Peyer's patch (tissue), 4 donors: ENCODE data around the gene RPTOR. TPM values are rescaled to one million over a fixed set of nuclear protein-coding genes. Genes with fewer than 3 reads are reported as not detected.

Experiments used
- DNase-seq, 3 donors: peaks; one replicate each; pipeline ENCODE4 v3.0.0-alpha.2; 2017 to 2019
- H3K27ac ChIP-seq, 4 donors: fragments of 200-600 bp; sonication (generic); one replicate each; pipeline ENCODE4 v1.5.1; 2016 to 2019
- H3K27me3 ChIP-seq, 2 donors: fragments of 200-600 bp; sonication (generic); one replicate each; pipeline ENCODE4 v1.5.1; 2019
- H3K36me3 ChIP-seq, 3 donors: fragments of 200-600 bp; sonication (generic); one replicate each; pipeline ENCODE4 v1.5.1; 2016 to 2019
- H3K4me1 ChIP-seq, 4 donors: fragments of 200-600 bp; sonication (generic); one replicate each; pipeline ENCODE4 v1.5.1; 2016 to 2019
- H3K4me3 ChIP-seq, 4 donors: fragments of 200-600 bp; sonication (generic); 1 replicate in 3 of 4; 2 replicates in 1 of 4; pipeline ENCODE4 v1.5.1; 2016 to 2019; ENCODE audit warnings: mild to moderate bottlenecking in 1 of 4
- H3K9me3 ChIP-seq, 4 donors: fragments of 200-600 bp; sonication (generic); one replicate each; pipeline ENCODE4 v1.5.1; 2016 to 2019; ENCODE audit warnings: mild to moderate bottlenecking in 1 of 4
- CTCF ChIP-seq, 6 experiments: fragments of 450-650 bp in 4 of 6; fragments of 200-600 bp in 2 of 6; sonication (generic) in 1 of 6; IDR thresholded peaks; one replicate each; pipeline ENCODE4 v1.5.1; 2017 to 2019; ENCODE audit warnings: antibody characterized with exemption in 6 of 6, mild to moderate bottlenecking in 3 of 6, moderate library complexity in 1 of 6
- POLR2A ChIP-seq, 2 donors: fragments of 450-650 bp; IDR thresholded peaks; one replicate each; pipeline ENCODE4 v1.5.1; 2017; ENCODE audit warnings: antibody characterized with exemption in 2 of 2, mild to moderate bottlenecking in 2 of 2, moderate library complexity in 2 of 2
- total RNA-seq, 4 donors: library from RNA; depleted of rRNA; stranded (reverse); fragments of >200 nt; gene quantifications; one replicate each; pipeline ENCODE4 v1.1.0, GENCODE V29; 2016

RPTOR gene
- total RNA-seq, 4 donors from 2014 or later = 42.4 to 73.6 (median 64.2) TPM

- no peak overlapping the region for H3K4me3 ChIP-seq
- no peak for TF ChIP-seq CTCF (IDR thresholded peaks at IDR 0.05)
- TF ChIP-seq POLR2A (IDR thresholded peaks at IDR 0.05) = no peak
- H3K4me1 ChIP-seq = peaks cover 0 to 7% (median 3%) of the 10 kb centered on the region in 4 donors
- no peaks in the 10 kb centered on the region for H3K9me3 ChIP-seq
- H3K36me3 ChIP-seq = peaks cover 0 to 7% (median 0%) of the 10 kb centered on the region in 3 donors
- peak in 1 of 3 donors; percentile 15 for DNase-seq
- H3K27ac ChIP-seq = no peak overlapping the region
- no peaks in the 10 kb centered on the region for H3K27me3 ChIP-seq
These were observed 297.9 kb downstream of the RPTOR start for GRCh38 chr17:80842456-80843013.

- Histone ChIP-seq H3K27ac (no peak overlapping the region), H3K4me3 (no peak overlapping the region), H3K4me1 (peaks cover 0 to 10% (median 6%) of the 10 kb centered on the region in 4 donors), H3K27me3 (no peaks in the 10 kb centered on the region), H3K36me3 (no peaks in the 10 kb centered on the region), H3K9me3 (no peaks in the 10 kb centered on the region)
- no peak for TF ChIP-seq CTCF (IDR thresholded peaks at IDR 0.05)
- TF ChIP-seq POLR2A (IDR thresholded peaks at IDR 0.05) = no peak
- peak in 2 of 3 donors; percentile 21 to 27 for DNase-seq
These were observed 299.1 kb downstream of the RPTOR start for GRCh38 chr17:80843741-80844156.

- H3K9me3 ChIP-seq = no peaks in the 10 kb centered on the region
- H3K36me3 ChIP-seq = no peaks in the 10 kb centered on the region
- no peak overlapping the region for H3K27ac ChIP-seq
- DNase-seq = peak in 2 of 3 donors; percentile 29 to 44
- peaks cover 0 to 10% (median 6%) of the 10 kb centered on the region in 4 donors for H3K4me1 ChIP-seq
- H3K4me3 ChIP-seq = no peak overlapping the region
- H3K27me3 ChIP-seq = no peaks in the 10 kb centered on the region
- no peak for TF ChIP-seq POLR2A (IDR thresholded peaks at IDR 0.05)
- TF ChIP-seq CTCF (IDR thresholded peaks at IDR 0.05) = no peak
These were observed 299.9 kb downstream of the RPTOR start for GRCh38 chr17:80844418-80844990.

- Histone ChIP-seq H3K9me3 (no peaks in the 10 kb centered on the region), H3K4me3 (no peak overlapping the region), H3K27me3 (no peaks in the 10 kb centered on the region), H3K27ac (no peak overlapping the region), H3K36me3 (no peaks in the 10 kb centered on the region), H3K4me1 (peaks cover 0 to 10% (median 6%) of the 10 kb centered on the region in 4 donors)
- peak in 2 of 3 donors; percentile 31 to 41 for DNase-seq
- TF ChIP-seq CTCF (IDR thresholded peaks at IDR 0.05) = no peak
- no peak for TF ChIP-seq POLR2A (IDR thresholded peaks at IDR 0.05)
These were observed 300.6 kb downstream of the RPTOR start for GRCh38 chr17:80845069-80845862.

- Histone ChIP-seq H3K36me3 (no peaks in the 10 kb centered on the region), H3K27me3 (no peaks in the 10 kb centered on the region), H3K4me1 (peaks cover 0 to 10% (median 6%) of the 10 kb centered on the region in 4 donors), H3K9me3 (no peaks in the 10 kb centered on the region), H3K4me3 (no peak overlapping the region), H3K27ac (no peak overlapping the region)
- peak; percentile 38 to 55 (median 44) for DNase-seq
- no peak for TF ChIP-seq POLR2A (IDR thresholded peaks at IDR 0.05)
- peak in 1 of 6 experiments; percentile 21 for TF ChIP-seq CTCF (IDR thresholded peaks at IDR 0.05)
These were observed 301.4 kb downstream of the RPTOR start for GRCh38 chr17:80845863-80846671.
